ENCODE data around the gene VPS8.
A peak's percentile ranks its signal among the peaks of the same experiment; 100 is the strongest.
"Not testable (repeated sequence)": the region's sequence is repeated elsewhere in the genome, so short reads cannot be mapped to it uniquely, and the experiment has no call there.

The VPS8 gene

DNA sequence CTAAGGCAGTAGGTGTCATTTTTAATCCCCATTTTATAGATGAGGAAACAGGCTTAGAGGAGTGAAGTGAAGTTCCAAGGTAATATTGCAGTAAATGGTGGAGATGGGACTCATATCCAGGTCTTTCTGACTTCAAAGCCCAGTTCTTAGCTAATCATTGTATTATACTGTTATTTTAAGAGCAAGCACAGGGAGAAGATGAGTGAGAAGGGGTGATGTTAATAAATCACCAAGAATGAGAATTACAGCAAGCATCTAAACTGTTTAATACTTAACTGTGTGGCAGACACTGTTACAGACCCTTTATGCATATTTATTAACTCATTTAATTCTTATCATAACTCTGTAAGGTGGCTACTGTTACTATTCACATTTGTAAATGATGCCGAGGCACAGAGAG, 61.2 kb downstream of the VPS8 start:
- no peak for DNase-seq

- DNase-seq, result peak; percentile 13
Measured at GRCh38 chr3:184874709-184875644, 63.0 kb downstream of the VPS8 start.

GRCh38 chr3:184880276-184881019, 68.5 kb downstream of the VPS8 start:
- no peak for DNase-seq

DNA sequence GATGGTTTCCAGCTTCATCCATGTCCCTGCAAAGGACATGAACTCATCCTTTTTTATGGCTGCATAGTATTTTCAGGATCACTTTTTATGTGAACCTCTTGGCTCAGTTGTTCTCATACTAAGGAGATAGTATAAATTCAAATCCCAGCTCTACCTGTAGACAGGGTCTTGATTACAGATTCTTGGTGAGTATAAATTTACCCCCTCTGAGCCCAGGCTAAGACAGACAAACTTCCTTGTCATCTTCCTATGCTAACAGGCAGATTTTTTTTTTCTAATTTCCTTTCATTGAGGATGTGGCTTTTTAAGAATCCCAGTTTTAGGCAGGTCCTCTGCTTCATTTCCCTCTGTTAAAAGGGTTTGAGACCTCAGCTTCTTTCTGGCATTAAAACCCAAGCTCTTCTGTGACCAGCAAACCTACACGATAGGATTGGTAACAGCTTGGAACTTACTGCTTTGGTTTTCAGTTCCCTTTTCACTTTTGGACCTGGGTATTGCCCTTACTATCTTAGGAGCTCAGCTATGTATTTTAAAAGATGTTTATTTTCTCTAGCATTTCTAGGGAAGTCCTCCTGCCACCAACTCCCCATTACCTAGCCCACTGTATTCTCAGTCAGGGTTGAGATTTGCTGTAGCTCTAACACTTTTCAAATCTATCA, 72.5 kb downstream of the VPS8 start:
- no peak for DNase-seq

- DNase-seq, result no peak
Measured at GRCh38 chr3:184885112-184885511, 73.1 kb downstream of the VPS8 start.

DNA sequence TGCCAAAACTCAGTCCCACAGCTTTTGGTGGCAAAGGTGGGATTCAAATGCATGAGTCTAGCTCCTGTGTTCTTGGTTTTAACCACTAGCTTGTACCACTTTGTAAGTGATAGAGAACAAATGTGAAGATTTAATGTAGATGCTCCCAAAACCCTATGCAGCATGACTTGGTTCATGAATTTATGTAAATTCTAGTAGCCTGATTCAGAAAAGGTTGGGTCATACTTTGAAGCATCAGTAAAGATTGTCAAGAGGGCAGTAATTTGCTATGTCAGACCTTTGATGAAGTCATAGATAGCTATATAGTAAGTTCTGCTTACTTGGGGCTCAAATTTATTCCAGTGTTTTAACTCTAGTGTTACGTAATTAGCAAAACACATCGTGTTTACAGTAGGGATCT, 75.6 kb downstream of the VPS8 start:
- no peak for DNase-seq

DNA sequence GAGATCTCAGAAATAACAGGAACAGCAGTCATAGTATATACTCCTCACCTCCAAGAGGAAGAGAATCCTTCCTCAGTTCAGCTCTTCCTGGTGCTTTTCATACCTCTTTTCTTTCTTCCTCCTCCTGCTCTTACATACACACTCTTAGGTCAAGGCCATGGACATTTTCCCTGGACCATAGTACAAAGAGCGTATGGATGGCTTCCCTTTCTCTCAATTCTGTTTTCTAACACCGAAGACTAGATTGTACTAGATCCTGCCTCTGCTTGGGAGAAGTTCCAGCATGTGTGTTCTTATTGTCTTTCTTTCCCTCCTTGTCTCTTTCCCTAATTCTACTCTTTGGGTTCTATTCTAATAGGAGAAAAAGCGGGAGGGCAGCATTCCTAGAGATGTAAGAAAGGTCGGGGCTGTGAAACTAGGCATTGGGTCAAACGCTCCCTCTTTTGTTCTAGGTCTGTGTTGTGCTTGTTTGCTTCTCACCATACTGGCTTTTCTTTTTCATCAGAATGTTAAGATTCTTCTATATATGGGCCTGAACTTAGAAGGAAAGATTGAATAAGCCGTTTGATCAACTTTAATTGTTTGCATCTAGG, 77.4 kb downstream of the VPS8 start:
- no peak for DNase-seq

- no peak for DNase-seq
Measured at GRCh38 chr3:184894051-184894450, 82.1 kb downstream of the VPS8 start.

GRCh38 chr3:184895350-184895749, 83.4 kb downstream of the VPS8 start:
- DNase-seq, result no peak

DNA sequence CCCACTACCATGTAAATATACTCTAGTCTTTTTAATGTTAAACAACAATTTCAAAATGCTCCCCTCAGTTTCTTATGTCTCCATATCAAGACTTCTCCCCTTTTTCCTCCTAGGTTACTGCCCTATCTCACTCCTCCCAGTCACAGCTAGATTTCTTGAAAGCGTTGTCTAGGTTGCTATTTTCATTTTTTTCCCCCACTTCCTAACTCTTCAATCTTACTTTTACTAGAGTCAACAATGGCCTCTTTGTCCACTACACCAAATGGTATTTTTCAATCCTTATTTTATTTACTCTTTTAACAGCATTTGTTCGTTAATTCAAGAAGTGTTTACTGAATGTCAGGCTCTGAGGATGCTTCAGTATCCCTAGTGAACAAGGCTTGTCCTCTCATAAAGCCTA, 84.4 kb downstream of the VPS8 start:
- no peak for DNase-seq

GRCh38 chr3:184899953-184900595, 88.1 kb downstream of the VPS8 start:
- no peak for DNase-seq

DNA sequence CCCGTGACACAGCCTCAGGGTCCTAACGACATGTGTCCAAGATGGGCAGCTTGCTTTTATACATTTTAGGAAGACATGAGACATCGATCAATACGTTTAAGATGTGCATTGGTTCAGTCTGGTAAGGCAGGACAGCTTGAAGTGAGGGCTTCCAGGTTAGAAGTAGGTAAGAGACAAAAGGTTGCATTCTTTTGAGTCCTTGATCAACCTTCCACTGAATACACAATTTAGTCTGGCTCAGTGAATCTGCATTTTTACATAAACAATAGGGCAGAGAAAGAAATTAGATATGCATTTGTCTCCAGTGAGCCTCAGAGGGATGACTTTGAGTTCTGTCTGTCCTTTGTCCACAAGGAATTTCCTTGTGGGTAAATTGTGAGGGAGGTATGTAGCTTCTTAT, 95.1 kb downstream of the VPS8 start:
- not testable (repeated sequence) for DNase-seq

GRCh38 chr3:184907681-184908649, 96.0 kb downstream of the VPS8 start:
- no peak for DNase-seq

DNA sequence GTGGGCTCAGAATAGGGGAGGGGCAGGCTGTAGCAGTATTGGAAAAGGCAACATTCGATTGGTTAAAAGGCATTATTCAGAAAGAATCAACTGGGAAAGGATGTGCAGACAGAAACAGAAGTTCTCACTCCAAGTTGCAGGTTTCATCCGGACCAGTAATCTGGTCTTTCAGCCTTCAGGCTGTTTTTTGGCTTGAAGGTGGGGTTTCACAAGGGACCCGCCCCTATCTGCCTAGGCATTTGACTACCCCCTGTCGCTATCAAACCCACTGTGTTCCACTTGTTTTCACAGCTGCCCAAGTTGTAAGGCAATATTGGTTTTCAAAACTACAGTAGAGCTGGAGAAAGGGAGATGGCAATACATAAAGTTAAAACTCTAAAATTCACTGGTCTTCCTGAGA, 96.9 kb downstream of the VPS8 start:
- DNase-seq, result no peak

DNA sequence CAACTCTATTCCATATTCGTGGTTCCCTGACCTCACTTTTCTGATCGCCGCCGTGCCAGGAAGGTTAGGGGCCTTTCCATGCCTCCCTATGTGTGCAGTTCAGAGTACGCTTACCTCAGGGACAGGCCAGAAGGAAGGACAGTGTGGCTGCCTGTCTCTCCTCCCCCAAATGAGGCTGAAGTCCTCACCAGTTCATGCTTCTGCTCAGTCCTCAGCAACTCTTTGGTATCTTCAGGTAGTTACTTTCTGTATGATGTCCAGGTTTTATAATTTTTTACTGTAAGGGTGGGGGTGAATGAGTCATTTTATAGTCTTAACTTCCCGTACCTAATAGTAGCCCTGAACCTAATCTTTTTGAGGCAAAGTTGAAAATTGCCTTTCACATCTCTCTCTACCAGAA, 98.7 kb downstream of the VPS8 start:
- no peak for DNase-seq

GRCh38 chr3:184911570-184911969, 99.6 kb downstream of the VPS8 start:
- DNase-seq, result no peak

GRCh38 chr3:184912163-184912562, 100.2 kb downstream of the VPS8 start:
- DNase-seq, result no peak

GRCh38 chr3:184914628-184915027, 102.7 kb downstream of the VPS8 start:
- DNase-seq, result no peak

- DNase-seq, result no peak
Measured at GRCh38 chr3:184918750-184919149, 106.8 kb downstream of the VPS8 start.

- DNase-seq, result no peak
Measured at GRCh38 chr3:184919651-184920050, 107.7 kb downstream of the VPS8 start.

GRCh38 chr3:184924547-184924946, 112.6 kb downstream of the VPS8 start:
- DNase-seq, result no peak

All from NCI-H1092 (cell line).